ENCODE results near the gene ZNF264.

ZNF264 gene

DNA sequence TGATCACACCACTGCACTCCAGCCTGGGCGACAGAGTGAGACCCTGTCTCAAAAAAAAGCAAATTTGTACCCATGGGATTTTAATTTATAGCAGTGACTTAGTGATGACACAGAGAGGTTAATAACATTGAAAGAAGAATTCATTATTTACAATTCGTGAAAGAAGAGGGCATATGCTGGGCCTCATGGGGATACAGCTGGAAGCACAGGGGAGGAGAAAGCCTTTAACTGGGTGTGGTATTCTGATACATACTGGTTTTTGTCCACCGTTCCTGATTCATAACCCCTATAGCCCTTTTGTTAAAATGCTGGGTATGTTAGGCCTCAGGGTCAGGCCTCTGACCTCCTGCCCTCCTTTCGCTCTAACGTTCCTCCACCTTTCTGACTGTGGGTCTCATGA is 10.9 kb downstream of the ZNF264 start:
- no peak overlapping the region for H3K4me3 ChIP-seq (ENCODE audit: low read depth in 1 of 2, low read length in 1 of 2)
- H3K27me3 ChIP-seq: no peaks in the 10 kb centered on the region
- peaks cover 59% of the 10 kb centered on the region for H3K36me3 ChIP-seq
- no peaks in the 10 kb centered on the region for H3K4me1 ChIP-seq (ENCODE audit: control insufficient read depth in 1 of 2, insufficient read depth in 1 of 2, low read depth in 1 of 2, low read length in 1 of 2)
- peaks cover 13% of the 10 kb centered on the region for H3K9me3 ChIP-seq
- no peak overlapping the region for H3K27ac ChIP-seq
- TF ChIP-seq, protein P1, sequence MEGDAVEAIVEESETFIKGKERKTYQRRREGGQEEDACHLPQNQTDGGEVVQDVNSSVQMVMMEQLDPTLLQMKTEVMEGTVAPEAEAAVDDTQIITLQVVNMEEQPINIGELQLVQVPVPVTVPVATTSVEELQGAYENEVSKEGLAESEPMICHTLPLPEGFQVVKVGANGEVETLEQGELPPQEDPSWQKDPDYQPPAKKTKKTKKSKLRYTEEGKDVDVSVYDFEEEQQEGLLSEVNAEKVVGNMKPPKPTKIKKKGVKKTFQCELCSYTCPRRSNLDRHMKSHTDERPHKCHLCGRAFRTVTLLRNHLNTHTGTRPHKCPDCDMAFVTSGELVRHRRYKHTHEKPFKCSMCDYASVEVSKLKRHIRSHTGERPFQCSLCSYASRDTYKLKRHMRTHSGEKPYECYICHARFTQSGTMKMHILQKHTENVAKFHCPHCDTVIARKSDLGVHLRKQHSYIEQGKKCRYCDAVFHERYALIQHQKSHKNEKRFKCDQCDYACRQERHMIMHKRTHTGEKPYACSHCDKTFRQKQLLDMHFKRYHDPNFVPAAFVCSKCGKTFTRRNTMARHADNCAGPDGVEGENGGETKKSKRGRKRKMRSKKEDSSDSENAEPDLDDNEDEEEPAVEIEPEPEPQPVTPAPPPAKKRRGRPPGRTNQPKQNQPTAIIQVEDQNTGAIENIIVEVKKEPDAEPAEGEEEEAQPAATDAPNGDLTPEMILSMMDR (IDR thresholded peaks at IDR 0.05): no peak

DNA sequence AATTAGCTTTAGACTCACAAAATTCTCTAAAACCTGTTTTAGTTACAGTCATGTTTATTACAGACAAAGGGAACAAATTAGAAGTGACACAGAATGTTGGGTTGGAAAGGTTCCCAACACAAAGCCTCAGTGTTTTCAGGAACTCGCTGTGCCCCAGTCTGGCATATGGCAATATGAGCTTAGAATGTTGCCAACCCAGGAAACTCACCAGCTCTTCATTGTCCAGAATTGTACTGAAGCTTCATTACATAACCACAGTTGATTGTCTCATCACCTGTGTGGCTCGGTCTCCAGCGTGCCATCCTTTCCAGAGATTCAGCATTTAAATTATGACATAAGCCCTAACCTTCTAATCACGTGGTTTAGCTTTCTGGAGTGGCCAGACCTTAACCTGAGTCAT is 19.1 kb downstream of the ZNF264 start:
- H3K4me3 ChIP-seq (ENCODE audit: low read depth in 1 of 2, low read length in 1 of 2): no peak overlapping the region
- no peaks in the 10 kb centered on the region for H3K27me3 ChIP-seq
- H3K9me3 ChIP-seq: peaks cover 21% of the 10 kb centered on the region
- H3K36me3 ChIP-seq: peaks cover 50% of the 10 kb centered on the region
- H3K27ac ChIP-seq: no peak overlapping the region
- TF ChIP-seq, protein P1 (IDR thresholded peaks at IDR 0.05): no peak
- H3K4me1 ChIP-seq (ENCODE audit: control insufficient read depth in 1 of 2, insufficient read depth in 1 of 2, low read depth in 1 of 2, low read length in 1 of 2): no peaks in the 10 kb centered on the region

DNA sequence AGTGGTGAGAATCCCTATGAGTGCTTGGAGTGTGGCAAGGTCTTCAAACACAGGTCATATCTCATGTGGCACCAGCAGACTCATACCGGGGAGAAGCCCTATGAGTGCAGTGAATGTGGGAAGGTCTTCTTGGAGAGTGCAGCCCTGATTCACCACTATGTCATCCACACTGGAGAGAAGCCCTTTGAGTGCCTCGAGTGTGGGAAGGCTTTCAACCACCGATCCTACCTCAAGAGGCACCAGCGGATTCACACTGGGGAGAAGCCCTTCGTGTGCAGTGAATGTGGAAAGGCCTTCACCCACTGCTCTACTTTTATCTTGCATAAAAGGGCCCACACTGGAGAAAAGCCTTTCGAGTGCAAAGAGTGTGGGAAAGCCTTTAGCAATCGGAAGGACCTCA is 20.8 kb downstream of the ZNF264 start:
- TF ChIP-seq, protein P1 (IDR thresholded peaks at IDR 0.05): no peak
- H3K27me3 ChIP-seq: no peaks in the 10 kb centered on the region
- peaks cover 39% of the 10 kb centered on the region for H3K36me3 ChIP-seq
- H3K4me1 ChIP-seq (ENCODE audit: control insufficient read depth in 1 of 2, insufficient read depth in 1 of 2, low read depth in 1 of 2, low read length in 1 of 2): no peaks in the 10 kb centered on the region
- peaks cover 24% of the 10 kb centered on the region for H3K9me3 ChIP-seq
- H3K27ac ChIP-seq: no peak overlapping the region
- H3K4me3 ChIP-seq (ENCODE audit: low read depth in 1 of 2, low read length in 1 of 2): no peak overlapping the region

DNA sequence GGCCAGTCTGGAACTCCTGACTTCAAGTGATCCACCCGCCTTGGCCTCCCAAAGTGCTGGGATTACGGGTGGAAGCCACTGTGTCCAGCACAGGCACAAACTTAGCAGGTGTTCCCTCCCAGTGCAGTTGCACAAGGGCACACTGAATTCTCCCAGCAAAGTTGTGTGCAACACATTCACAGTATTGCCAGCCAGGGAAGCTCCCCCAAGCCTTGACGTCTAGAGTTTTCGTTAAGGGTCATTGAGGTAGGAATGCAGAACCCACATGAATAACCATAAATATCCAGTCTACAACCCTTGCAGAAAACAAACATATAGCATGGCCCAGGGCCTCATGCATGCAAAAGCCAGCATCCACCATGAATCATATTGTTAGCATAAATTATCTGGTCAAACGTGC is 36.2 kb downstream of the ZNF264 start:
- Histone ChIP-seq H3K4me1 (ENCODE audit: control insufficient read depth in 1 of 2, insufficient read depth in 1 of 2, low read depth in 1 of 2, low read length in 1 of 2) (no peaks in the 10 kb centered on the region), H3K27ac (no peak overlapping the region), H3K36me3 (no peaks in the 10 kb centered on the region), H3K9me3 (no peaks in the 10 kb centered on the region), H3K4me3 (ENCODE audit: low read depth in 1 of 2, low read length in 1 of 2) (no peak overlapping the region), H3K27me3 (no peaks in the 10 kb centered on the region)
- TF ChIP-seq, protein P1 (IDR thresholded peaks at IDR 0.05): no peak

DNA sequence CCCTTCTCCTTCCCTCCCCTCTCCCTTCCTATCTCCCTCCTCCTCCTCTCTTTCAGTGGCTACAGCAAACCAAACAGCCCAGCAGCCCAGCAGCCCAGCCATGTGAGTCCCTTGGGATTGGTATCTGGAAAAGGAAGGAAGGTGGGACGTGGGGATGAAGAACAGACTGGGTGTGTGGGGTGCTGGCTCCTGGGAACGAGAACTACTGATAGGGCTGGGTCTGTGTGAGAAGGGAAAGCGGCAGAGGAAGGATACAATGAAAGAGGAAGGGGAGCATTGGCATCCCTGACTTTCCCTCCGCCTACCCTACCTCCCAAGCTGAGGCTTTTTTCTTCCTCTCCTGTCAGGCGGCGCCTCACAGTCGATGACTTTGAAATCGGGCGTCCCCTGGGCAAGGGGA is 40.4 kb downstream of the ZNF264 start:
- no peak overlapping the region for H3K4me3 ChIP-seq (ENCODE audit: low read depth in 1 of 2, low read length in 1 of 2)
- no peaks in the 10 kb centered on the region for H3K27me3 ChIP-seq
- H3K36me3 ChIP-seq: no peaks in the 10 kb centered on the region
- H3K9me3 ChIP-seq: no peaks in the 10 kb centered on the region
- TF ChIP-seq, protein P1 (IDR thresholded peaks at IDR 0.05): no peak
- no peaks in the 10 kb centered on the region for H3K4me1 ChIP-seq (ENCODE audit: control insufficient read depth in 1 of 2, insufficient read depth in 1 of 2, low read depth in 1 of 2, low read length in 1 of 2)
- no peak overlapping the region for H3K27ac ChIP-seq

DNA sequence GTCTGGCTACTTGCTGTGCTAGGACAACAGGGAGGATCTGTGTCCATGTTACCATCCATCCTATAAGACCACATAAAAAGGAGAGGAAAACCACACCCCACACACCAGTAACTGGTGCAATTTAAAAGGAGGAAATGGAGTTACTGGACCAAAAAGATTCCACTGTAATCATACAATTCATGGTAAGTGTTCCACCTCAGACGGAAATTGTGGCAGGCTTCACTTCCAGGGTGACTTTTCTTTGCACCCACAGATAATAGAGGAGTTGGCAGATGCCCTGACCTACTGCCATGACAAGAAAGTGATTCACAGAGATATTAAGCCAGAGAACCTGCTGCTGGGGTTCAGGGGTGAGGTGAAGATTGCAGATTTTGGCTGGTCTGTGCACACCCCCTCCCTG is 41.9 kb downstream of the ZNF264 start:
- H3K36me3 ChIP-seq: no peaks in the 10 kb centered on the region
- TF ChIP-seq, protein P1 (IDR thresholded peaks at IDR 0.05): no peak
- no peaks in the 10 kb centered on the region for H3K9me3 ChIP-seq
- no peaks in the 10 kb centered on the region for H3K4me1 ChIP-seq (ENCODE audit: control insufficient read depth in 1 of 2, insufficient read depth in 1 of 2, low read depth in 1 of 2, low read length in 1 of 2)
- no peaks in the 10 kb centered on the region for H3K27me3 ChIP-seq
- H3K4me3 ChIP-seq (ENCODE audit: low read depth in 1 of 2, low read length in 1 of 2): no peak overlapping the region
- H3K27ac ChIP-seq: no peak overlapping the region

Measured in neutrophil (primary cell).